WERI-Rb-1 (cell line): ENCODE data around the gene CMTM5.

ENCODE experiments used
- DNase-seq: peaks from one replicate; pipeline ENCODE4 v3.0.0-alpha.2; 2020
- H3K27ac ChIP-seq: fragments of 250-450 bp; sonication (Bioruptor Pico); 2 replicates; pipeline ENCODE4 v1.5.1; 2020; ENCODE audit warnings: mild to moderate bottlenecking, moderate library complexity
- H3K27me3 ChIP-seq: fragments of 250-450 bp; sonication (Bioruptor Pico); 2 replicates; pipeline ENCODE4 v1.5.1; 2021; ENCODE audit warnings: mild to moderate bottlenecking, low read depth, moderate library complexity; ENCODE audit not compliant: insufficient read depth, severe bottlenecking
- H3K36me3 ChIP-seq: fragments of 250-450 bp; sonication (Bioruptor Pico); 2 replicates; pipeline ENCODE4 v1.5.1; 2020; ENCODE audit warnings: mild to moderate bottlenecking, moderate library complexity
- H3K4me3 ChIP-seq: 2 replicates; pipeline ENCODE4 v1.5.1; 2011; ENCODE audit warnings: low read depth, mild to moderate bottlenecking, control low read depth, low read length
- H3K9me3 ChIP-seq: fragments of 250-450 bp; sonication (Bioruptor Pico); 2 replicates; pipeline ENCODE4 v1.5.1; 2021; ENCODE audit warnings: mild to moderate bottlenecking, moderate library complexity; ENCODE audit not compliant: severe bottlenecking
- CTCF ChIP-seq: IDR thresholded peaks from 2 replicates; pipeline ENCODE4 v1.5.1; 2011; ENCODE audit warnings: low read depth, mild to moderate bottlenecking, control low read depth, inconsistent platforms, low read length

The CMTM5 gene

GRCh38 chr14:23409475-23409874, 32.6 kb downstream of the CMTM5 start:
- H3K9me3 ChIP-seq = no peaks in the 10 kb centered on the region
- no peak for DNase-seq
- H3K27ac ChIP-seq = no peak overlapping the region
- H3K36me3 ChIP-seq = no peaks in the 10 kb centered on the region
- no peak for TF ChIP-seq CTCF
- no peak overlapping the region for H3K4me3 ChIP-seq
- H3K27me3 ChIP-seq = no peaks in the 10 kb centered on the region

DNA sequence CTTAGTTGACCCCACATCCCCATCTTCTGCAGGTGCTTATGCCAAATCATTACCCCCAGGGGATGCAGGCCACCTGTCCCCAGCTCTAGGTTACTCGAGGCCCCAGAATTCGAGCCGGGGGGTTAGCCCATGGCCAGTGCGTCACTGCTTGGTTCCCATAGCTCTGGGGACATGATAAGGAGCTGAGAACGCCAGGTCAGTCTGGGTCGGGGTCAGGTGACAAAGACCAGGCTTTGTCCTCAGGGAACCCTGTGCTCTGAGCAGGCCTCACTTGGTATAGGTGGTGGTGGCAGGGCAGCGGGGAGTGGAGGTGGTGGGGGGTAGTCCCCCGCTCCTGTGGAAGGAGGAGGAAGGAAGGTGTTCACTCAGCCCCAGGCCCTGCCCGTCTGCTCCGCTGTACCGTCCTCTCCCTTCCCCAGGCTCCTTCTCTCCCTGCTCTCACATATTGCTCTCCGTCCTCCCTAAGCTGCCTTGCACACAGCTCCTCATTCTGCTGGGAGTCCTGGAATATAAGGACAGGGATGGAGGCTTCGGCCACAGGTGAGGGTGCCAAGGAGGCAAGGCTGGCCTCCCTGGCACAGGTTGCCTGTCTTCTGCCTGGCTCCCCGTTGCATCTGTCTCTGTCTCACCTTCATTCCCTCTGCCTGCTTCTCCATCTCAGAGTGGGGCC, 33.3 kb downstream of the CMTM5 start:
- no peak overlapping the region for H3K27ac ChIP-seq
- TF ChIP-seq CTCF = no peak
- H3K36me3 ChIP-seq = no peaks in the 10 kb centered on the region
- H3K9me3 ChIP-seq = no peaks in the 10 kb centered on the region
- H3K27me3 ChIP-seq = no peaks in the 10 kb centered on the region
- no peak overlapping the region for H3K4me3 ChIP-seq
- DNase-seq = peak; percentile 44

DNA sequence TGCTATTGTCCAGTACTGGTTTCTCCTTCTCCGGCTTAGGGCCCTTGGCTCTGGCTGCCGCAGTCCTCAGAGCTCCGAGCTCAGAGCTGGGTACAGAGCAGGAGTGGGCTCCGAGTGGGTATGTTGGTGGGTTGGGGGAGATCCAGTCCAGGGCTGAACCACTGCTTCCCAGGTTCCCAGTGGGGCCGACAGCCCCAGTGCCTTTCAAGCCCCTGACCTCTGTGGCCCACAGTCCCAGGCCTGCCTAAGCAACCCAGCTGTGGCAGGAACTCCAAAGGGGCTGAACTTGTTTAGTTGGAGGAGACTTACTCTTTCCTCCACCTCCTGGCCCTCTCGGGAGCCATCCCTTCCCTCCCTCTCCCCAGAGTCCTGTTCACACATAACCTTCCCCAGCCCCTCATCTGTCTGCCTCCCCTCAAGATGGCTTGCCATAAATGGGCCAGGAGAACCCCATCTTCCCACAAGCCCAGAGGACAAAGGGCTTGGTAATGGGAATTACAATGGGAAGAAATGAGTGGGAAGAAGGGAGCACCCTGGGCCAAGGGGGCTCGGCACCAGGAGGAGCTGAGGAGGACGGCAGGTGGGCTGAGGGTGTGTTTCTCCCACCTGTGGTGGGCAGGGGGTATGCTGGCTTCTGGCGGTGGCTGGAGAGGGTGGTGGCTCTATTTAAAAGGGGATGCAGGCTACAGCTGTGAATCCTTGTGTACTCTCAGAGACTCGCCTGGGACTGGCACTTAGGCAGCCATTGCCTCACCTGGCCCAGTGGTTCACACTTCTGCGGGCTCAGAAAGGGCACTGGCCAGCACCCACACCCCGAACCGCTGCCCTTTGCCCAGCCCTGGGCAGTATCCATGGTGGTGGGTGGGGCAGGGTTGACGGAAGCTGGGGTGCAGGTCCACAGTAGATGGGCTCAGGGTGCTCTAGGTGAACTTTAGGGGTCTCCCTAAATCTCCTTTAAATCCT, 35.0 kb downstream of the CMTM5 start:
- H3K4me3 ChIP-seq = no peak overlapping the region
- no peak for DNase-seq
- no peaks in the 10 kb centered on the region for H3K9me3 ChIP-seq
- TF ChIP-seq CTCF = no peak
- no peak overlapping the region for H3K27ac ChIP-seq
- H3K36me3 ChIP-seq = no peaks in the 10 kb centered on the region
- H3K27me3 ChIP-seq = no peaks in the 10 kb centered on the region

GRCh38 chr14:23413681-23414080, 36.8 kb downstream of the CMTM5 start:
- no peaks in the 10 kb centered on the region for H3K27me3 ChIP-seq
- no peaks in the 10 kb centered on the region for H3K9me3 ChIP-seq
- H3K4me3 ChIP-seq = no peak overlapping the region
- DNase-seq = no peak
- no peaks in the 10 kb centered on the region for H3K36me3 ChIP-seq
- no peak overlapping the region for H3K27ac ChIP-seq
- TF ChIP-seq CTCF = no peak

- H3K36me3 ChIP-seq = no peaks in the 10 kb centered on the region
- no peak for DNase-seq
- no peak for TF ChIP-seq CTCF
- no peak overlapping the region for H3K27ac ChIP-seq
- no peaks in the 10 kb centered on the region for H3K9me3 ChIP-seq
- H3K4me3 ChIP-seq = no peak overlapping the region
- no peaks in the 10 kb centered on the region for H3K27me3 ChIP-seq
Measured at GRCh38 chr14:23414254-23414653, 37.4 kb downstream of the CMTM5 start.
